Kidney tubule cell (primary cell): Measurements from ENCODE around the gene LDLRAD3.
A peak's percentile ranks its signal among the peaks of the same experiment; 100 is the strongest.

Experiments
- DNase-seq: peaks from one replicate; pipeline ENCODE4 v3.0.0-alpha.2; 2018; ENCODE audit warnings: low spot score

LDLRAD3 gene

DNA sequence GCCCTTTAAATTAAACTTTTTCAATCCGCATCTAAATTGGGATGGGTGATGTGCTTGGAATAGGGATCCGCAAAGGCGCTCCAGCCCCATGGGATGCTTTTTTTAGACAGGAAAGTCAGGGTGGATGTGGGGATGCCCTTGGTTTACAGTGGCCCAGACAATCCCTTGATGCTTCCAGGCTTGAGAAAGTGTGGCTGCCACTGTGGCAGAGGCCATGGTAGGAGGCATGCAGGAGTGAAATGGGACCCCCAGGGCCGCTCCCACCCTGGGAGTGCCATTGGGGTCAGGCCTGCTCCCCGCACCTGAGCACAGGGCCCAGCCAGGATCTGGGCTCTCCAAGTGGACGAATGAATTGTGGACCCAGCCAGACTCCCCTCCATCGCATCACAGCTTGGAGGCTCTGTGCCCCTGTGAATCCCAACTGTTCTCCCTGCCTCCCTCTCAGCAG, 269.6 kb downstream of the LDLRAD3 start:
- DNase-seq: no peak

DNA sequence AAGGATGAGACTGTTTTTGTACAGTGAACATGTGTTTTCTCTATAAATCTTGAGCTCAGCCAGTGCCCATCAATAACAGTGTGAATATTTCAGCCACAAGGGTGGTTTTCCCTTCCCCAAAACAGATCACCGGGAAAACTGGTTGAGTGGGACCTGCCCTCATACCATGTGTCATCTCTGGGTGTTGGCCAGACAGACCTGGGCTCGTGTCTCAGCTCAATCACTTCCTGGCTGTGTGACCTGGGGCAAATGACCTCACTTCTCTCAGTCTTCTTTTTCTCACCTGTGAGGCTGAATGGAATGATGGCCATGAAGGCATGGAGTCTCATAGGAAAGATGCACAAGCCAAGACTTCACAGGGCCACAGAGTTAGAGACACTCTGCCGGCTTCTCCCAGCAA, 270.6 kb downstream of the LDLRAD3 start:
- peak; percentile 60 for DNase-seq

DNA sequence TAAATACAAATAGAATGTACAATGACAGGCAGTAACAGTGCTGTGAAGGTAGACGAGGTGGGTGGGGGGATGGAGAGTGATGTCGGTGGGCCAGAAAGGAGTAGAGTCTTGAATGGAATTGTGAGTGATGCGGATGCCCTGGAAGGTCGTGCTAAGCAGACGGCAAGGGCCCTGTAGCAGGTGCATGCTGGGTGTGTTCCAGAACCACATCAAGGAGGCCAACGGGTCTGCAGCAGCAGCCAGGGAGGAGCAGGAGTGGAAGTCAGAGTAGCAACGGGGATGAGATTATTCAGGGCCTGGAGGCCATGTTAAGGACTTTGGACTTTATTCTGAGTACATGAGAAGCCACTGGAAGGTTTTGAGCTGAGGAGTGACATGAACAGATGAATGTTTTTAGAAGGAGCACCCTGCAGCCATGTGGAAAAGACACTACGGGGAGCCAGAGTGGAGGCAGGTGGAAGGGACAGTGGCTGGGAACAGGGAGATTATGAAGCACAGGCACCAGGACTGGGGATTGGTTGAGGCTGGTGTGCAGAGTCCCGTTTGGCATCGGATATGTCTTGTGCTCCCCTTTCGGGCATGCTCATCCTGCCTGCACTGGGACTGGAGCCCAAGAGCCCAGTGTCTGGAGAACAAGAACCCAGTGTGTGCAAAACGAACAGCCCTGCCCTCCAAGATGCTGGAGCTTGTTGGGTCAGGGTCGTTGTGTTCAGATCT, 271.3 kb downstream of the LDLRAD3 start:
- no peak for DNase-seq

DNA sequence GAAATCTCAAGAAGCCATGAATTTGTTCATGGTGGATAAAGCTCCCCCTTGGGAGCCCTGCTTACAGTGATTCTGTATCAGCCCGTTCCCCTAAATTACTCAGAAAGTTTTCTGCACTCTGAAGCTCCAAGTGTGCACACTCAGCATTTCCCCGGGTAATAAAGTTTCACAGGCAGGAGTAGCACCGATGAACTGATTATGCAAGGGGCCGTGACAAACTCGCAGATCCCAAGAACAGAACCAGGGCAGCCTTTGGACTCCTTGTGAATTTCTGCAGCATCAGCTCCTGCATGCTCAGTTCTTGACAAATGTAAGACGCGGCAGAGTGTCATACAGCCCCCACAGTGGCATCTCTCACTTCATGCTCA, 271.8 kb downstream of the LDLRAD3 start:
- no peak for DNase-seq

DNA sequence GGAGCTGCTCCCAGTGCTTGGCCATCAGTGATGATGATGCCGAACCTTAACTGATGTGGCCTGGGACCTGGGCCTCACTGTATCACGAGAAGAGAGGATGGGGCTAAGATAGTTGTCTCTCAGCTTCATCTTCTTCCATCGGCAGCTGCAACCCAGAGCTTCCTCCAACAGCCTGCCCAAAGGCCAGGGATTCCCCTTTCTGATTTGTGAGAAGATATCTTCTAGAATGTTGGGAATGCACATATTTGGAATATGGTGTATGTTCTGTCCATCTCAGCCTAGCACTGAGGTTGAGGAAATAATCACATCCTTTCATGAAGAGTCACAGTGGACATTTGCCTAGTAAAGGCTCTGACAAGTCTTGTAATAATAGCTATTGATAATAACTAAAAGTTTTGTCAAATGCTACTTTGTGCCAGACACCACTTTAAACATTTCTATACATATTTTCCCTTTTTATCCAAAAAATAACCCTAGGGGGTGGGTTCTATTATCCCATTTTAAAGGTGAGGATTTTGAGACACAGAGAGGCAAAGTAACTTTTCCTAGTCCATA, 272.3 kb downstream of the LDLRAD3 start:
- DNase-seq: no peak

DNA sequence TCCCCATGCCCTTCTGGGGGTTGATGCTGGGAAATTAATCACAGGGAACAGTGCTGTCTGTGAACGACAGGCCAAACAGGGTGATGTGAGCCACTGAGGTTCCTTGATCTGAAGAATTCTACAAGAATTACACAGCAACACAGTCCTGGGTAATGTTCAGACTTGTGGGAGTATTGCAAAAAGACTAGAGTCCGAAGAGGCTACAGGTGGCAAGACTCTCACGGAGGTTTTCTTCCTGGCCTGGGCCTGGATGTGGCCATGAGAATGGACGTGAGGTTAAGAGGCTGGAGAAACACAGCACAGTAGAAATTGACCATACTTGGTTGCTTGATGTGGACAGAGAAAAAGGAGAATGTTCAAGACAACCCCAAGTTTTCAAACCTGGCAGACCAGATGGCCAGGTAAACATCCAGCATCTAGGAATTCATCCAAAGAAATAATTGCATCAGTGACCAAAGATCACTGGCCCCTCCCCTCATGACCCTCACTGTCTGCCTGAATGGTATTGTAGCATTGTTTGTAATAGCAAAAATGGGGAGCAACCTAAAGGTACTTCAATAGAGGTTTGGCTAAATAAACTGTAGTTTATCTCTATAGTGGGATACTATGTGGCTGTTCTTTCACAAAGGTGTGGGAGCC, 274.5 kb downstream of the LDLRAD3 start:
- DNase-seq: no peak

DNA sequence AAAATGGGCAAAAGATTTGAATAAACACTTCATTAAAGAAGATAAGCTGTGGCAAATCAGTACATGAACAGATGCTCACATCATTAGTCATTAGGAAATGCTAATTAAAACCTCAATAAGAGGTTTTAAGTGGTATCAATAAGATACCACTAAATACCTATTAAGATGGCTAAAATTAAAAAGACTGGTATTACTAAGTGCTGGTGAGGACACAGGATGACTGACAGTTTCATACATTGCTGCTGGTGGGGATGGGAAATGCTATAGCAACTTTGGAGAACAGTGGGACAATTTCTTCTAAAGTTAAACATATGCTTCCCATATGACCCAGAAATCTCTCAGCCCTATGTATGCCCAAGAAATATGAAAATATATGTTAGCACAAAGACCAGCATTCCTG, 276.1 kb downstream of the LDLRAD3 start:
- no peak for DNase-seq

DNA sequence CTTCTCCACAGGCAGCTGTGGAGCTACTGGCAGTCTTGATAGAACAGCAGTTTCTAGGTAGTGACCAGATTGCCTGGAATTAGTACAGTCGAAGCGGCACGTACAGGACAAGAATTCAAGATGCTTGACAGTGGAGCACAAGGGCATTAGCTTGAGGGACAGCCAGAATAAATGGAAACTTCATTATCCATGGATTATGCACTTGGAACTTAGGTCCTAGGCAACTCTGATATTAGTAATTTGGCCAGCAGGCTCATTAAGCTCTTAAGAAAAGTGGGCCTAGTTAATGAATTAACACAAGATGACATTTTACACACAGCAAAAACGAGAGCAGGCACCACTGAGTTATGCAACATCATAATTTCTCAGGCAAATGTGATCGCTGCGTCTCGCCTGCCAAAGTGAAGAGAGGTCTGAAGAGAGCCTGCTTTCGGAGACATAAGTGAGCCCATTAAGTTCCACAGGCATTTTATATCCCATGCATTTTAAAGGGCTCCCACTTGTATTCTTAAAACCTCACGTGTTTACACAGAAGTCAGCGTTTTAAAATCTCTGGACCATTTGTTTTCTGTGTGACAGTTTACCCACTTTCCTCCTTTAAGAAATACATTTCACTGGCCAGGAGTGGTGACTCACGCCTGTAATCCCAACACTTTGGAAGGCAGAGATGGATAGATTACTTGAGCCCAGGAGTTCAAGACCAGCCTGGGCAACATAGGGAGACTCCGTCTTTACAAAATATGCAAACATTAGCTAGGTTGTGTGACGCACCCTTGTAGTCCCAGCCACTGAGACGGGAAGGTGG, 279.2 kb downstream of the LDLRAD3 start:
- peak; percentile 34 for DNase-seq

DNA sequence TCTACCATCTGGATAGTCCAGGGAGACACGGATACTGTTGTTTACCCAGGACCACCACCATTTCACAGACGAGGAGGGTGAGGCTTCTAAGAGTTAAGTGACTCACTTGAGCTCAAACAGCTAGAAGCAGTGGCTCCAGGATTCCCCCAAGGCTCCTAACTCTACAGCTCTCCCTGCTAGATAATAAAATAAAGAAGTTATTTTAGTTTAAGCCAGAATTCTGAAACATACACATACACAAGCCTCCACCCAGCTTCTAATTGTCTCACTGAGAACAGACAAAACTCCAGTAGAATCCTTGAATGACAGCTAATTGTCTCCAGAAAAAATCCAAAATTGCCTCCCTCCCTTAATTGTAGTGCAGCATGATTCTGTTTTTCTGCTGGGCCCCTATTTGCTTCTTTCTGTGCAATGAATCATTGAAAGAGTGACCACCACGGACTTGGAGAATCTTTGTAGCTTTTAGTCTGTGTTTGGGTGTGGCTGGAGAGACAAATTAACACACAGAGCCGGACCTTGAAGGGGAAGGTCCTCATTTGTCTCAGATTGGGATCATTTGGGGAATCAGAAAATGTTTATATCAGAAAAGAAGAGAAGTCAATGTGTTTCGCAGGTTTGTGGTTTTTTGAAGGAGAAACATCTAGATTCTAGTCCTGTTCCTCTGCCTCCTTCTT, 280.5 kb downstream of the LDLRAD3 start:
- no peak for DNase-seq

DNA sequence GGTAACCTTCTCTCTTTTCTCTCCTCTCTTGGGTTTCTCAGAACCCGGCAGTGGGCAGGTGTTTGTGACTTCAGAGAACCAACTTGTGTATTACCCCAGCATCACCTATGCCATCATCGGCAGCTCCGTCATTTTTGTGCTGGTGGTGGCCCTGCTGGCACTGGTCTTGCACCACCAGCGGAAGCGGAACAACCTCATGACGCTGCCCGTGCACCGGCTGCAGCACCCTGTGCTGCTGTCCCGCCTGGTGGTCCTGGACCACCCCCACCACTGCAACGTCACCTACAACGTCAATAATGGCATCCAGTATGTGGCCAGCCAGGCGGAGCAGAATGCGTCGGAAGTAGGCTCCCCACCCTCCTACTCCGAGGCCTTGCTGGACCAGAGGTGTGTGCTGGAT, 283.2 kb downstream of the LDLRAD3 start:
- DNase-seq: no peak

DNA sequence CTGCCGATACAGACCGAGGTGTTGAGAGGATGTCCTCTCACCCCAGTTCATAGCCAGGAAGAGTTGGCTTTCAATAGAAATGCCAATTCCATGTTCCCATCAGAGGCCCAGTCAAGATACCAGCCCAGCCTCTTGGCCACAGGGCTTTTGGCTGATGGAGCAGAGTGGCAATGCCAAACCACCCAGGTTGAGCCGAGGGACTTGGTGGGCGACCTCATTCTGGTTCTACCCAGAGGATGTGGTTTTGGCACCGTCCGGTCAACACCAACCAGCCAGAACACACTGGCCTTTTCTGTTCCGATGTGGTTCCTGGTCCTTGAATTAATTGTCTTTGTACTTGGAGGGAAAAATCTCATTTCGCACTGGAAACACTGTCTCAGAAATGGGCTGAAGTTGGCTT, 284.8 kb downstream of the LDLRAD3 start:
- peak; percentile 15 for DNase-seq

DNA sequence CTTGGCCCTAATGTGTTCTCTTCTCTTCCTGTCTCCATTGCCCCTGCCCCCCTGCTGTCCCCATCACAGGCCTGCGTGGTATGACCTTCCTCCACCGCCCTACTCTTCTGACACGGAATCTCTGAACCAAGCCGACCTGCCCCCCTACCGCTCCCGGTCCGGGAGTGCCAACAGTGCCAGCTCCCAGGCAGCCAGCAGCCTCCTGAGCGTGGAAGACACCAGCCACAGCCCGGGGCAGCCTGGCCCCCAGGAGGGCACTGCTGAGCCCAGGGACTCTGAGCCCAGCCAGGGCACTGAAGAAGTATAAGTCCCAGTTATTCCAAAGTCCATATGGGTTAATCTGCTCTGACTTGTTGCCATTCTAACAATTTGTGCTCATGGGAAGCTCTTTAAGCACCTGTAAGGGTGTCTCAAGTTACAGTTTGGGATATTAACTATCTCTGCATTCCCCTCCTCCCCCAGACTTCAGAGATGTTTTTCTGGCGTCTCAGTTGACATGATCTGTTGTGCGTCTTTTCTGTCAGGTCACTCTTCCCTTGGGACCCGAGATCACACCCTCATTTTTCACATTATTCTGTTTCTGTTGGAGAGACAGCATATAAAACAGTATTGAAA, 285.3 kb downstream of the LDLRAD3 start:
- DNase-seq: no peak

DNA sequence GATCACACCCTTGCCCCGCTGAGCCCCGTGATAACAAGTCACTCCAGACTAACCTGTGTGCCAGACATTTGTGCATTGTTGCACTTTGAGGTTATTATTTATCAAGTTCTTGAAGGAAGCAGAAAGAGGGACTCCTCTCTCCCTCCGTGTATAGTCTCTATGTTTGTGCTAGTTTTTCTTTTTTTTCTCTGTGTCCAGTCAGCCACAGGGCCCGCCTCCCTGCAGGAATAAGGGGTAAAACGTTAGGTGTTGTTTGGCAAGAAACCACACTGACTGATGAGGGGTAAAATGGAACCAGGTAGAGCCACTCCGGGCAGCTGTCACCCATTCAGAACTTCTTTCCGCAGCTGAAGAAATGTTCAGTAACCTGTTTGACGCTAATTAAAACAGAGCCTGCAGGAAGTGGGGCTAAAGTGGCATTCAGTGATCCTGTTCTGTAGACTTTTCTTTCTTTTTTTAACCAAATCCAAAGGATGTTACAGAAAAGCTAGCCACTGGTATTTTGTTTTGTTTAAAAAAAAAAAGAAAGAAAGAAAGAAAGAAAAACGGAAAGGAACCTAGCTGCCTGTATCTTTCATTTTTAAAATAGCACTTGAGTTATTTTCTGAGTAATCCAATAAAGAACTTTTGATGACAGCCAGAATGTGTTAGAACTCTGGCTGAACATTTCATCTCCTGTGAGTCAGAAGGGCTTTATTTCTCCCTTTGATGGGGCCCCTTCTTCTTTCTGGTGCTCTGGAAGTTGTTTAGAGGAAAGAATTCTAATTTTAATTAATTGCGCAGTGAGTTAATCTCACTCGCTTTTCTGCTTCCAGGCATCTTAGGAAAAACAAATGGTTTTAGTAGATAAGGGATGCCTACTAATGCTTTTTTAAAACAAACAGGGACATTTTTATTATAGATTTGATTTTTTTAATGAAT, 287.2 kb downstream of the LDLRAD3 start:
- DNase-seq: no peak

DNA sequence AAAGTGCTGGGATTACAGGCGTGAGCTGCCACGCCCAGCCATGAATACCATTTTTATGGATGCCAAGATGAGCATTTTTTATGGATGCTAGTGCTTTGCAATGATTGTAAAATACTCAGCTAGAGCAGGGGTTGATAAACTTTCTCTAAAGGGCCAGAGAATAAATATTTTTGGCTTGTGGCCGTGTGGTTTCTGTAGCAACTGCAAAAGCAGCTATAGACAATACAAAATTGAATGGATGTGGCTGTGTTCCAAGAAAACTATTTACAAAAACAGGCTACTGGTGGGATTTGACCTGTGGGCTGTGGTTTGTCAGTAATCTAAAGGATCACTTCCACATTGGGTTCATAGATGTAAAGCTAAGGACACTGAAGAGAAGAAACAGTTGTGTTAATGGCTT, 289.3 kb downstream of the LDLRAD3 start:
- DNase-seq: no peak

DNA sequence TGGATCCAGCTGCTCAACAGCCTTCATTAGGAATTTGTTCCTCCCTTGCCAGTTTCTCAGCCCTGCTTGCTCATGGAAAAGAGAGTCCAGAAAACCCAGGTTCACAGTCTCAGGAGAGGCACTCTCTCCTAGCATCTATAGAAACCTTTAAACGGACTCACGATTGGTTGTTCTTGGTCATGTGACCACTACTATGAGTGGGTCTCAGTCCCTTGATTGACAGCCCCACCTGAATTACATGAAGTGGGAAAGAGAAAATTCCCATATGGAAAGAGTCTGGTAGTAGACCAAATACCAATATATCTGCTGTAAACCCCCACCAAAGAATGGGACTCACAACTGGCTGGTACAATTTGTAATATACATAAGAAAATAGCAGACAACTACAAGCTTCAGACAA, 291.0 kb downstream of the LDLRAD3 start:
- no peak for DNase-seq

DNA sequence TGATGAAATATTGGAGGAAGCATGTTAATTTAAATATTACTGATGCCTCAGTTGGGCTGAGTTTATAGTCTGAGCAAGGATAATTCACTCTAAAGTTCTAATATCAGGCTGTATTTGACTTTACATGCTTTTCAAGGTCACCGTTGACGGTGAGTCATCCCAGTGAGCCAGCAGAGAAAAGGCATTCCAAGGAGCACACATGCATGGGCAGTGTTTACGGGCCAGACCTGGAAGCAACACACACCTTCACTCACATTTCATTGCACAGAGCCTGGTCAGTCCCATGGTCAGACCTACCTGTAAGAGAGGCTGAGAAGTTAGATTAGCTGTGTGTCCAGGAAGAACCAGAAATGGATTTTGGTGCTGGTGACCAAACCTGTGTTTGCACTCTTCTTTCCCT, 291.9 kb downstream of the LDLRAD3 start:
- peak; percentile 52 for DNase-seq

DNA sequence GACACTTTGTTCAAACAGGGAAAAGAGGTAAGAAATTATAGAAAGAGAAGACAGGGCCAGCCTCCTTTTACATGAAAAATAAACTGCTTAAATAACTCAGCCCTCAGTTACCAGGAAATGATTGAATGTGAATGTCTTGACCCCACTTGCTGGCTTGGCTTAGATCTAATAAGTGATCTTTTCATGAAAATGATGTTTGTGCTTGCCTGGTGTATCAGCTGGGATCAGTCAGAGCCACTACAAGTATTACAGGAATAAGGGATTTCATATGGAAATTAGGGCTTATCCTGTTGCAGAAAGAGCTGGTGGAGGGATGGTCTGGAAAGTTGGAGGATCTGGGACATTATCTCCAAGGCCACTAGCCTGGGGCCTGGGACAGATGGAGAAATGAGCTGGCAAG, 293.5 kb downstream of the LDLRAD3 start:
- no peak for DNase-seq

DNA sequence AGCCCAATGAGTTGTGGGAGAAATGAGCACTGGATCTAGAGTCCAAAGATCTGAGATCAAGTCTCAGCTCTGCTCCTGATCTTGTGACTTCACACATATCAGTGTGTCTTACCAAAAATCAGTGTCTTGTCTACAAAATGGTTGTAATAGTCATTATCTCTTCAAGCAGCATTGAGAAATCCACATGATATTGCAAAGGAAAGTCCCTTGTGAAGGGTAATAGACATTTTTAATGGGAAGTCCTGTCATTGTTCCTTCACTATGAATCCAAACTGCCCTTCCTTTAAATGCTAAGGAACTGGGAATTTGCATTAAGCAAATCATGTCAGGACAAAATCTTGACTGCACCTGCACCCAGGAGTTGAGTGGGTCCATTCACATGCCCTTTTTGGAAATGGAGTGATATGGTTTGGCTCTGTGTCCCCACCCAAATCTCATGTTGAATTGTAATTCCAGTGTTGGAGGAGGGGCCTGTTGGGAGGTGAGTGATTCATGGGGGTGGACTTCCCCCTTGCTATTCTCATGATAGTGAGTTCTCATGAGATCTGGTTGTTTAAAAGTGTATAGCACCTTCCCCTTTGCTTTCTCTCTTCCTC, 294.3 kb downstream of the LDLRAD3 start:
- no peak for DNase-seq

DNA sequence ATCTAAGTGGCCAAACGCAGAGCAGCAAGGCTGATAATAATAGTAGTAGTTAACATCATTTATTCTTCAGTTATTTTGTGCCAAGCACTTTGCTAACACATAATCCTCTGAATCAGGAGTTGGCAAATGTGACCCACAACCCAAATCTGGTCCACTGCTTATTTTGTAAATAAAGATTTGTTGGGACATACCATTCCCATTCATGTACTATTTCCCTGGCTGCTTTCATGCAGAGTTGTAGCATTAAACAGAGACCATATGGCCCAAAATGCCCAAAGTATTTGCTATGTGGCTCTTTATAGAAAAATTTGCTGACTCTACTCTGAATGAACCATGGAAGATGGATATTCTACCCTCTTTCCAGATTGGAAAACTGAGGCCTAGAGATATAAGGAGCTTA, 295.0 kb downstream of the LDLRAD3 start:
- no peak for DNase-seq

DNA sequence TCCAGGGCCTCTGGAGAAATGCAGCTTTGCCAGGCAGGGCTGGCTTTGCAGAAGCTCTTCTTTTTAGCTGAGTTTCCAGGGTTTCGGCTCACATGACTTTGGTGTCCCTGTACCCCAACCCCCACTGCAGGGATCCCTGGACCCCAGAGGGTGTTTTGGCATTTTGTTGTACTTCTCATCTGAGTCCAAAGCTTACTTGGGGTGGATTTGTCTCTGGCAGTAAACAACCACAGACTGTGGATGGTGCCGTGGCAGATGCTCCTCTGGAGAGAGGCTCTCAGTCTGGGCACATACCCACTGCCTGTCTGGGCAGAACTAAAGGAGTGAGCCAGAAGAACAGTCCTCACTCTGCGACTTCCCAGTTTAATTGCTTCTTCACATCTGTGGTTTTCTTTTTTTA, 295.8 kb downstream of the LDLRAD3 start:
- no peak for DNase-seq
